ENCODE measurements around the gene DNASE1L3. TPM values are rescaled to one million over a fixed set of nuclear protein-coding genes. Genes with fewer than 3 reads are reported as not detected.
A peak's percentile ranks its signal among the peaks of the same experiment; 100 is the strongest.

Gene DNASE1L3
- total and polyA plus RNA-seq, 2 of the 13 experiments (the other 11 are each of a cell fraction or from before 2014, with no cell fraction given): 0.86 to 1.7 TPM

GRCh38 chr3:58217209-58217811, 6.5 kb upstream of the DNASE1L3 start (continued):
- TF ChIP-seq ZNF576 (CRISPR knock-in tag; IDR thresholded peaks at IDR 0.05) (no peak), ZNF737 (CRISPR knock-in tag; IDR thresholded peaks at IDR 0.05; ENCODE audit: borderline replicate concordance) (0 out of 2 replicates have a peak, but pooled peaks have one; percentile 41), MXI1 (IDR thresholded peaks at IDR 0.05; ENCODE audit: borderline replicate concordance, low read depth, low read length) (peak; percentile 78; the same call in 1 of the 3 replicates), RFX5 (IDR thresholded peaks at IDR 0.05; ENCODE audit: low read depth, low read length) (no peak), DMAP1 (CRISPR knock-in tag; IDR thresholded peaks at IDR 0.05) (peak; percentile 36; the same call in 1 of the 2 replicates), TFDP2 (CRISPR knock-in tag; IDR thresholded peaks at IDR 0.05) (peak; percentile 31; the same call in 1 of the 2 replicates), HOXA5 (CRISPR knock-in tag; IDR thresholded peaks at IDR 0.05) (no peak), HOMEZ (CRISPR knock-in tag; IDR thresholded peaks at IDR 0.05; ENCODE audit: low read depth) (0 out of 2 replicates have a peak, but pooled peaks have one; percentile 42), MXD3 (CRISPR knock-in tag; IDR thresholded peaks at IDR 0.05) (peak; percentile 68; the same call in 1 of the 2 replicates), SMAD3 (CRISPR knock-in tag; IDR thresholded peaks at IDR 0.05) (peak; percentile 74), KLF16 (CRISPR knock-in tag; IDR thresholded peaks at IDR 0.05) (peak; percentile 27 to 46; a peak in 1 of 4 replicates), ZNF251 (CRISPR knock-in tag; IDR thresholded peaks at IDR 0.05) (0 out of 2 replicates have a peak, but pooled peaks have one; percentile 34), XRCC5 (optimal IDR thresholded peaks at IDR 0.05; ENCODE audit: low read length) (peak; percentile 74), ETV5 (CRISPR knock-in tag; IDR thresholded peaks at IDR 0.05; ENCODE audit: borderline replicate concordance) (peak; percentile 9; the same call in 1 of the 2 replicates), ZUFSP (CRISPR knock-in tag; IDR thresholded peaks at IDR 0.05; ENCODE audit: borderline replicate concordance) (no peak), FLYWCH1 (CRISPR knock-in tag; IDR thresholded peaks at IDR 0.05) (no peak), ZNF777 (CRISPR knock-in tag; IDR thresholded peaks at IDR 0.05) (0 out of 2 replicates have a peak, but pooled peaks have one; percentile 18), CHD4 (IDR thresholded peaks at IDR 0.05; ENCODE audit: borderline replicate concordance, low read length) (no peak), TRAFD1 (CRISPR knock-in tag; IDR thresholded peaks at IDR 0.05; ENCODE audit: borderline replicate concordance) (0 out of 2 replicates have a peak, but pooled peaks have one; percentile 46), PAWR (CRISPR knock-in tag; IDR thresholded peaks at IDR 0.05; ENCODE audit: borderline replicate concordance) (no peak), AKAP8 (CRISPR knock-in tag; IDR thresholded peaks at IDR 0.05) (no peak), ZNF264 (CRISPR knock-in tag; IDR thresholded peaks at IDR 0.05) (0 out of 2 replicates have a peak, but pooled peaks have one; percentile 24), SAP130 (CRISPR knock-in tag; IDR thresholded peaks at IDR 0.05; ENCODE audit: low read depth) (peak; percentile 60), ERF (CRISPR knock-in tag; IDR thresholded peaks at IDR 0.05) (peak; percentile 73; the same call in 1 of the 2 replicates)
